Hepatocyte (in vitro differentiated cells): Measurements from ENCODE around the gene CAPZB. TPM values are rescaled to one million over a fixed set of nuclear protein-coding genes. Genes with fewer than 3 reads are reported as not detected.

Experiments used
- DNase-seq: peaks from one replicate; pipeline ENCODE4 v3.0.0-alpha.2; 2016; ENCODE audit warnings: low spot score
- H2AFZ ChIP-seq: fragments of 200-600 bp; sonication (generic); 2 replicates; pipeline ENCODE4 v1.6.0; 2016; ENCODE audit warnings: antibody characterized with exemption, mild to moderate bottlenecking
- H3K27ac ChIP-seq: fragments of 200-600 bp; sonication (generic); 2 replicates; pipeline ENCODE4 v1.5.1; 2016; ENCODE audit warnings: mild to moderate bottlenecking
- H3K27me3 ChIP-seq: fragments of 200-600 bp; sonication (generic); 2 replicates; pipeline ENCODE4 v1.6.1; 2016
- H3K36me3 ChIP-seq: fragments of 200-600 bp; sonication (generic); replicated peaks from 2 replicates; pipeline ENCODE4 v1.5.1; 2016; ENCODE audit warnings: low read depth; ENCODE audit not compliant: insufficient read depth
- H3K4me1 ChIP-seq: fragments of 200-600 bp; sonication (generic); 2 replicates; pipeline ENCODE4 v1.5.1; 2016; ENCODE audit warnings: mild to moderate bottlenecking, moderate library complexity; ENCODE audit not compliant: insufficient read depth
- H3K4me2 ChIP-seq: fragments of 200-600 bp; sonication (generic); 2 replicates; pipeline ENCODE4 v1.6.0; 2016
- H3K4me3 ChIP-seq: fragments of 200-600 bp; sonication (generic); 2 replicates; pipeline ENCODE4 v1.5.1; 2016; ENCODE audit warnings: mild to moderate bottlenecking
- H3K79me2 ChIP-seq: fragments of 200-600 bp; sonication (generic); 2 replicates; pipeline ENCODE4 v1.6.0; 2017; ENCODE audit warnings: mild to moderate bottlenecking
- H3K9me2 ChIP-seq: fragments of 200-600 bp; sonication (generic); replicated peaks from 2 replicates; pipeline ENCODE4 v1.6.0; 2017; ENCODE audit warnings: mild to moderate bottlenecking; ENCODE audit not compliant: insufficient read depth
- H3K9me3 ChIP-seq: fragments of 200-600 bp; sonication (generic); 2 replicates; pipeline ENCODE4 v1.5.1; 2016; ENCODE audit warnings: low read depth, mild to moderate bottlenecking
- H4K20me1 ChIP-seq: fragments of 200-600 bp; sonication (generic); 2 replicates; pipeline ENCODE4 v1.6.0; 2016; ENCODE audit warnings: mild to moderate bottlenecking; ENCODE audit not compliant: insufficient read depth, poor library complexity, severe bottlenecking
- CTCF ChIP-seq: fragments of 200-600 bp; sonication (generic); IDR thresholded peaks from 2 replicates; pipeline ENCODE4 v1.5.1; 2016; ENCODE audit warnings: antibody characterized with exemption, mild to moderate bottlenecking; ENCODE audit not compliant: poor library complexity
- EZH2 ChIP-seq: fragments of 200-600 bp; sonication (generic); IDR thresholded peaks from 2 replicates; pipeline ENCODE4 v1.6.1; 2016; ENCODE audit warnings: antibody characterized with exemption, mild to moderate bottlenecking, borderline replicate concordance
- EZH2phosphoT487 ChIP-seq: fragments of 200-600 bp; sonication (generic); IDR thresholded peaks from one replicate; pipeline ENCODE4 v1.6.1; 2018; ENCODE audit warnings: antibody characterized with exemption, mild to moderate bottlenecking, low read depth, moderate library complexity; ENCODE audit not compliant: unreplicated experiment, severe bottlenecking
- WGBS: methylation state at CpG from one replicate; pipeline ENCODE4 v1.1.6; 2016; ENCODE audit warnings: low lambda C conversion rate; ENCODE audit errors: missing lambda C conversion rate; 5-methylcytosine and 5-hydroxymethylcytosine counted together
- polyA plus RNA-seq: library from polyadenylated mRNA; unstranded; fragments of >200 nt; fragmentation: Nextera tagmentation; extraction: Ambion mirVana; gene quantifications from 2 replicates; pipeline ENCODE4 v1.2.1, GENCODE V29; 2016
- total RNA-seq: library from RNA; depleted of rRNA; stranded (reverse); fragments of >200 nt; gene quantifications from 2 replicates; pipeline ENCODE4 v1.2.3, GENCODE V29; 2014

Gene CAPZB
- total and polyA plus RNA-seq, 2 experiments from 2014 or later, result 139 to 261 TPM

- Histone ChIP-seq H3K4me2 (no peak overlapping the region), H3K4me1 (peaks cover 8% of the 10 kb centered on the region), H2AFZ (no peak overlapping the region), H4K20me1 (peaks cover 4% of the 10 kb centered on the region), H3K27me3 (no peaks in the 10 kb centered on the region), H3K9me2 (no peaks in the 10 kb centered on the region), H3K27ac (peak overlapping the region; percentile 54), H3K4me3 (no peak overlapping the region), H3K79me2 (peaks cover 6% of the 10 kb centered on the region), H3K9me3 (no peaks in the 10 kb centered on the region), H3K36me3 (no peaks in the 10 kb centered on the region)
- TF ChIP-seq EZH2 (no peak), CTCF (no peak), EZH2phosphoT487 (no peak)
- no peak for DNase-seq
- WGBS, result 95% methylated on average over 8 of the region's 8 CpGs
These were observed 110.4 kb downstream of the CAPZB start for GRCh38 chr1:19374926-19375325.

- Histone ChIP-seq H3K4me3 (no peak overlapping the region), H3K79me2 (peaks cover 6% of the 10 kb centered on the region), H3K9me3 (no peaks in the 10 kb centered on the region), H4K20me1 (peaks cover 9% of the 10 kb centered on the region), H3K27ac (peak overlapping the region; percentile 56), H2AFZ (no peak overlapping the region), H3K27me3 (no peaks in the 10 kb centered on the region), H3K36me3 (no peaks in the 10 kb centered on the region), H3K4me2 (no peak overlapping the region), H3K9me2 (no peaks in the 10 kb centered on the region), H3K4me1 (peaks cover 13% of the 10 kb centered on the region)
- TF ChIP-seq EZH2phosphoT487 (no peak), CTCF (peak; percentile 43)
- 83% methylated on average over 14 of the region's 14 CpGs for WGBS
- peak; percentile 45 for DNase-seq
These were observed 111.1 kb downstream of the CAPZB start for GRCh38 chr1:19374083-19374801.

GRCh38 chr1:19373211-19374082 is 111.9 kb downstream of the CAPZB start:
- Histone ChIP-seq H4K20me1 (peaks cover 9% of the 10 kb centered on the region), H3K79me2 (peaks cover 6% of the 10 kb centered on the region), H3K27ac (peak overlapping the region; percentile 56)

More at GRCh38 chr1:19373211-19374082, 111.9 kb downstream of the CAPZB start:
- Histone ChIP-seq H3K9me2 (no peaks in the 10 kb centered on the region), H3K36me3 (no peaks in the 10 kb centered on the region), H3K4me1 (peaks cover 13% of the 10 kb centered on the region), H3K9me3 (no peaks in the 10 kb centered on the region), H3K4me2 (no peak overlapping the region), H3K4me3 (no peak overlapping the region), H2AFZ (no peak overlapping the region), H3K27me3 (no peaks in the 10 kb centered on the region)
- no peak for TF ChIP-seq EZH2
- TF ChIP-seq EZH2phosphoT487, result no peak
- TF ChIP-seq CTCF, result no peak
- no peak for DNase-seq
- WGBS, result 86% methylated on average over 15 of the region's 15 CpGs
